Fibroblast of the aortic adventitia (primary cell): ENCODE data around the gene GMCL2. TPM values are rescaled to one million over a fixed set of nuclear protein-coding genes. Genes with fewer than 3 reads are reported as not detected.

Experiments
- DNase-seq: peaks from one replicate; pipeline ENCODE4 v3.0.0-alpha.2; 2010; ENCODE audit warnings: low read depth
- H3K4me3 ChIP-seq: 2 replicates; pipeline ENCODE4 v1.5.1; 2011; ENCODE audit warnings: low read depth, mild to moderate bottlenecking, control low read depth, low read length, moderate library complexity
- total RNA-seq: library from RNA; depleted of rRNA; stranded (reverse); fragments of >200 nt; gene quantifications from 2 replicates; pipeline ENCODE4 v1.2.3, GENCODE V29; 2012; ENCODE audit warnings: low replicate concordance
- TF ChIP-seq, protein P1 (sequence below): IDR thresholded peaks from 2 replicates; pipeline ENCODE4 v1.5.1; 2011; ENCODE audit warnings: mild to moderate bottlenecking, low read length, control low read depth, inconsistent platforms; ENCODE audit not compliant: insufficient read depth

The GMCL2 gene
- total RNA-seq, 1 donor, result not detected

DNA sequence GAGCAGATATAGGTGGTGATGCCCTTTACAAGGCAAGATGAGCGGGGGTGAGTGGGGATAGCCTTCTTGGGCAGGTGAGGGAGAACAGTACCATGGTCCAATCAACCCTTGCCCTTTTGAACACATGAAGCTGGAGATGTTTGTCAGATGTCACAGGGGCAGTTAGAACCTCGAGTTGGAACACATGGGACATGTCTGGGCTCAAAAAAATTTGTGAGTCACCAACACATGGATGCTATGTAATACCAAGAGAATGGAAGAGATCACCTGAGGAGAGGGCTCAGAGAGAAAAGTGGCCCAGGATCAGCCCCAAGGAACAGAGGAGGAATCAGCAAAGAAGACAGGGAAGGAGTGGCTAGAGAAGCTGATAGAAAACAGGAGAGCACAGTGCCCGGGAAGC lies 40.8 kb upstream of the GMCL2 start:
- TF ChIP-seq, protein P1, sequence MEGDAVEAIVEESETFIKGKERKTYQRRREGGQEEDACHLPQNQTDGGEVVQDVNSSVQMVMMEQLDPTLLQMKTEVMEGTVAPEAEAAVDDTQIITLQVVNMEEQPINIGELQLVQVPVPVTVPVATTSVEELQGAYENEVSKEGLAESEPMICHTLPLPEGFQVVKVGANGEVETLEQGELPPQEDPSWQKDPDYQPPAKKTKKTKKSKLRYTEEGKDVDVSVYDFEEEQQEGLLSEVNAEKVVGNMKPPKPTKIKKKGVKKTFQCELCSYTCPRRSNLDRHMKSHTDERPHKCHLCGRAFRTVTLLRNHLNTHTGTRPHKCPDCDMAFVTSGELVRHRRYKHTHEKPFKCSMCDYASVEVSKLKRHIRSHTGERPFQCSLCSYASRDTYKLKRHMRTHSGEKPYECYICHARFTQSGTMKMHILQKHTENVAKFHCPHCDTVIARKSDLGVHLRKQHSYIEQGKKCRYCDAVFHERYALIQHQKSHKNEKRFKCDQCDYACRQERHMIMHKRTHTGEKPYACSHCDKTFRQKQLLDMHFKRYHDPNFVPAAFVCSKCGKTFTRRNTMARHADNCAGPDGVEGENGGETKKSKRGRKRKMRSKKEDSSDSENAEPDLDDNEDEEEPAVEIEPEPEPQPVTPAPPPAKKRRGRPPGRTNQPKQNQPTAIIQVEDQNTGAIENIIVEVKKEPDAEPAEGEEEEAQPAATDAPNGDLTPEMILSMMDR, result no peak
- DNase-seq, result no peak
- H3K4me3 ChIP-seq, result no peak overlapping the region

DNA sequence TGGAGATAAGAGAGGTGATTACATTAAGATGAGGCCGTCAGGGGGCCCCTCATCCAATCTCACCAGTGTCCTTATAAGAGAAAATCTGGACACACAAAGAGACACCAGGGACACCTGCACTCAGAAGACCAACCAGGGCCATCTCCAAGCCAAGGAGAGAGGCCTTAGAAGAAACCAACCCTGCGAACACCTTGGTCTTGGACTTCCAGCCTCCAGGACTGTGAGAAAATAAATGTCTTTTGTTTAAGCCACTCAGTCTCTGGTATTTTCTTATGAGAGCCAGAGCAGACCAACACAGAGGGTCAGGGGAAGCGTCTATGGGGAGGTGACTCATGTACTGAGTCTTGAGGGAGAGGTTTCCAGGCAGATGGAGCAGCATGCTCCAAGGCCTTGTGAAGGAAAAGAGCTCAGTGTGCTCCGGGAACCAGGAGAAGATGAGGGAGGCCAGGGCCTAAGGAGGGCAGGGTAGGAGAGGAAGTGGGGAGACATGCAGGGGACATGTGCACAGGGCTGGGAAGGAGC lies 40.0 kb upstream of the GMCL2 start:
- TF ChIP-seq, protein P1, result no peak
- no peak for DNase-seq
- H3K4me3 ChIP-seq, result no peak overlapping the region

DNA sequence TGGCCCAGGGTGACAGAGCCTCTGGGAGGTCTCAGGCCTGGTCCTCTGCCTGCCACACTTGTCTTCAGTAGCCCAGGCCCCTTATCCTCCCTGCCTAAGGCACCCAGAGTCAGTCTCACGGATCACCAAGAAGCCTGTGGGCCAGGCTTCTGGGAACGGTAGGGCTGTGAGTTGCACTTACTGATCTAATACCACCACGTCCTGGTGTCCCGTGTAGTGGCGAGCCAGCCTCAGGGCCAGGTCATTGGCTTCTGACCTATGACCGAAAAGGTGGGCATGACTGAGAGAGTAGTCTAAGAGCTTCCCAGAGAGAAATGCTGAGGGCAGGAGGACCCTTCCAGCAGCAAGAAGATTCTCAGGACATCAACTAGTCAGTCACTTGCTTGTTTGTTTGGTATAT lies 38.0 kb upstream of the GMCL2 start:
- no peak overlapping the region for H3K4me3 ChIP-seq
- TF ChIP-seq, protein P1, result no peak
- DNase-seq, result no peak

DNA sequence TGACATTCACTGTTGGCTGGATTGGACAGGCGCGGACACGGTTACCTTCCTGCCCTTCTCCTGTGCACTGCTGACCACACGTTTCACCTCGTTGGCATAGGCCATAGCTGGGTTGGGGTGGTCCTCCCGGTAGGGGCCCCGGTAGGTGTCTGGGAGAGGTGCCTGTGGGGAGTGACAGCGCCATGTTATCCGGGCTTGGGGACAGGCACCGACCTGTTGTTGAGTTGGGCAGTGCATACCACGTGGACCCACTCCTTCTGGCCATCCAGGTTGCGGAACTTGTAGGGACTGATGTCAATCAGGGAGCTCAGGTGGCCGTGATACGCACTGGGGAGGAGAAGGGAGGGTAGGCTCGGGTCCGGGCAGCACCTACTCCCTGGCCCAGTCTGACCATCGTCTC lies 37.2 kb upstream of the GMCL2 start:
- TF ChIP-seq, protein P1, result no peak
- no peak for DNase-seq
- no peak overlapping the region for H3K4me3 ChIP-seq

DNA sequence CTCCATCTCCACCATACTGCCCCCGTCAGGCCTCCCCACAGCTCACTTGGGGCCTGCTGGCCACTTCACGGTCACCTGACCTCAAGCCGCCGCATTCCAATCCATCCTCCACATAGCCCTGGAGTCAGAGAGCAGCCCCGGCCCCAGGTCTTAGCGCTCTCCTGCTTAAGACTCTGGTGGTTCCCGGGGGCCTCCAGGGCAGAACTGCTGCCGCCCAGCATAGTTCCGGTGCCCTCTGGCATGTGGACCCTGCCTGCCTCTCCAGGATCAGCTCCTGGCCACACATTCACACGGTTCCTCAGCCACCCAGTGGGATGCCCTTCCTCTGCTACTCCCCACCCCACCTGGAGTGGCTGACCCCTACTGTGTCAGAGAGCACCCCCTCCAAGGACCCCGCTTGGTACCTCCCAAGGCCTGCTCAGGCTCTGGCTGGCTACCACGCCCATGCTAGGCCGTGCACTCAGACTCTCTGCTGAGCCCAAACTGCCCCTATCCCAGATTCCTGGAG lies 36.7 kb upstream of the GMCL2 start:
- H3K4me3 ChIP-seq, result no peak overlapping the region
- TF ChIP-seq, protein P1, result no peak
- DNase-seq, result no peak

DNA sequence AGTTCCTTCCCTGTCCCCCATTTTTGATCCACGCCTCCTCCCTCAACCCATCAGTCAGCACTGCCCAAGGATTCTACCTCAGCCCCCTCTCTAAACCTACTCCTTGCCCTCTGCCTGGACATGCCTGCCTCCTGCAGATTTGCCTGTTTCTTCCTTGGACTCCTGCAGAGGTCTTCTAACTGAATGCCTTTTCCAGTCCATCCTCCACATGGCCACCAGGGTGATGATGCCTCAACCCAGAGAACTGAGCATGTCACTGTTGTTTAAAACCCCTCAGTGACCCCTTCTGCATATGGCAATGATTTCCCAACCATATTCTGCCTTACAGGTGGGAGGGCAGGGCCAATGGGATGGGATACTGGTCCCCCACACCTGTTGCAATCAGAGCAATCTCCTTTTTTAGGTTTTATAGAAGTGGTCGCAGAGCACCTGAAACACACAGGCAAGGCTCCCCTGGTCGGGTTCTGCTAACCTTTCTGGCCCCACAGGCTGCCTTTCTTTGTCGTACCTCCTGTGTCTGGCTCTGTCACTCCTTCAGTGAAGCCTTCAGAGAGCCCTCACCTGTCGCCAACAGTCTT lies 36.1 kb upstream of the GMCL2 start:
- TF ChIP-seq, protein P1, result peak; percentile 9
- DNase-seq, result no peak
- no peak overlapping the region for H3K4me3 ChIP-seq

DNA sequence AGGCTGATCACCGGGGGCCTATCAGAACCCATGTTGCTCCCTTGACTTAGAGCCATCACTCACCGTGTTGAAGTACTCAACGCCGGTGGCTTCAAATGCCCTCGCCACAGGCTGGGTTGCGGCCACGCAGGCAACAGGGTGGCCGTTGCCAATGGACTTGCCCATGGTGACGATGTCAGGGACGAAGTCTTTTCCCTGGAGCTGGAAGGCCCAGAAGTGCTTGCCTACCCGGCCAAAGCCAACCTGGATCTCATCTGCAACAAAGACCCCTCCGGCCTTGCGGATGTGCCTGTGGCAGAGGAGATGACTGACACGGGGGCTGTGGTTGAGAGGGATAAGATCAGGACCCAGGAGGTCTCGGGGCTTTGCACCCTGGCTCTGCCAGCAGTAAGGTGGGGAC lies 35.1 kb upstream of the GMCL2 start:
- TF ChIP-seq, protein P1, result no peak

More for the DNA sequence above, 35.1 kb upstream of the GMCL2 start:
- H3K4me3 ChIP-seq, result no peak overlapping the region
- no peak for DNase-seq
